K562 (cell line): ENCODE measurements around the gene ORMDL3. TPM values are rescaled to one million over a fixed set of nuclear protein-coding genes. Genes with fewer than 3 reads are reported as not detected.

ENCODE experiments used
- ATF2 ChIP-seq: sonication (generic); formaldehyde crosslinking; IDR thresholded peaks from 2 replicates; pipeline ENCODE4 v1.8.1; 2022; ENCODE audit warnings: missing genetic modification reagents
- BRD9 ChIP-seq: fragments of 450-650 bp; IDR thresholded peaks from 2 replicates; pipeline ENCODE4 v1.6.1; 2018; ENCODE audit warnings: low read depth; ENCODE audit not compliant: partially characterized antibody
- CTBP1 ChIP-seq: fragments of 450-650 bp; IDR thresholded peaks from 2 replicates; pipeline ENCODE4 v1.6.1; 2016; ENCODE audit warnings: borderline replicate concordance
- GABPA ChIP-seq: fragments of 200-800 bp; sonication (Bioruptor generic); conservative IDR thresholded peaks from 2 replicates; pipeline ENCODE4 v1.6.1; 2016; ENCODE audit warnings: low read depth, missing genetic modification characterization, missing compliant biosample characterization
- KDM4B ChIP-seq, 2 experiments: fragments of 450-650 bp in 1 of 2; sonication (generic) in 1 of 2; IDR thresholded peaks; 2 replicates each; pipeline ENCODE4 v1.6.1; 2016 to 2017; ENCODE audit warnings: borderline replicate concordance in 2 of 2, antibody characterized with exemption in 1 of 2, low read depth in 1 of 2, mild to moderate bottlenecking in 1 of 2
- KLF13 ChIP-seq: fragments of 450-650 bp; IDR thresholded peaks from 2 replicates; pipeline ENCODE4 v1.6.1; 2016; ENCODE audit warnings: missing genetic modification characterization, low read depth, mild to moderate bottlenecking, missing compliant biosample characterization, moderate library complexity, borderline replicate concordance
- MCM5 ChIP-seq: fragments of 450-650 bp; IDR thresholded peaks from 2 replicates; pipeline ENCODE4 v1.6.1; 2016; ENCODE audit warnings: low read depth
- MLLT1 ChIP-seq, 2 experiments: fragments of 450-650 bp; IDR thresholded peaks; 2 replicates each; pipeline ENCODE4 v1.6.1; 2016
- PHF21A ChIP-seq: fragments of 450-650 bp; IDR thresholded peaks from 2 replicates; pipeline ENCODE4 v1.6.1; 2017; ENCODE audit warnings: low read depth, borderline replicate concordance
- SRF ChIP-seq, 2 experiments: fragments of 250-450, 450-650 bp in 1 of 2; sonication (Bioruptor Pico) in 1 of 2; sonication (generic) in 1 of 2; formaldehyde crosslinking; IDR thresholded peaks; 2 replicates each; pipeline versions ENCODE4 v1.5.0 to v1.5.1; 2020 to 2022; ENCODE audit warnings: mild to moderate bottlenecking in 1 of 2, missing genetic modification reagents in 1 of 2
- TEAD1 ChIP-seq, 2 experiments: fragments of 450-650 bp in 1 of 2; sonication (generic) in 1 of 2; formaldehyde crosslinking; IDR thresholded peaks; 2 replicates each; pipeline versions ENCODE4 v1.4.0 to v1.8.0; 2020 to 2022; ENCODE audit warnings: mild to moderate bottlenecking in 2 of 2, missing genetic modification reagents in 1 of 2
- VEZF1 ChIP-seq: fragments of 200-800 bp; sonication (Bioruptor generic); IDR thresholded peaks from 2 replicates; pipeline ENCODE4 v1.6.1; 2017; ENCODE audit warnings: missing genetic modification characterization, missing compliant biosample characterization
- WHSC1 ChIP-seq: IDR thresholded peaks from one replicate; pipeline ENCODE4 v1.6.1; 2012; ENCODE audit warnings: low read length, control low read depth, inconsistent platforms
- ZKSCAN1 ChIP-seq: fragments of 150-350 bp; IDR thresholded peaks from 2 replicates; pipeline ENCODE4 v1.6.1; 2016; ENCODE audit warnings: low read depth, low read length
- ZNF12 ChIP-seq: sonication (generic); formaldehyde crosslinking; IDR thresholded peaks from 2 replicates; pipeline ENCODE4 v1.4.0; 2020; ENCODE audit warnings: mild to moderate bottlenecking, missing genetic modification reagents
- ZNF174 ChIP-seq: fragments of 250-450 bp; sonication (Bioruptor Pico); IDR thresholded peaks from 2 replicates; pipeline ENCODE4 v1.4.0; 2020; ENCODE audit warnings: mild to moderate bottlenecking
- ZNF512 ChIP-seq: IDR thresholded peaks from 2 replicates; pipeline ENCODE4 v1.6.1; 2016; ENCODE audit warnings: missing genetic modification characterization, missing compliant biosample characterization
- ZNF696 ChIP-seq: fragments of 250-450 bp; sonication (Bioruptor Pico); conservative IDR thresholded peaks from 2 replicates; pipeline ENCODE4 v1.4.0; 2020; ENCODE audit warnings: mild to moderate bottlenecking, moderate library complexity
- ZNF717 ChIP-seq: fragments of 250-450 bp; sonication (Bioruptor Pico); IDR thresholded peaks from 2 replicates; pipeline ENCODE4 v1.5.0; 2021
- ZSCAN32 ChIP-seq: fragments of 450-650 bp; formaldehyde crosslinking; IDR thresholded peaks from 2 replicates; pipeline ENCODE4 v1.4.0; 2020; ENCODE audit warnings: mild to moderate bottlenecking, moderate library complexity
- polyA plus RNA-seq, 8 experiments: library from polyadenylated mRNA; depleted of rRNA in 4 of 8; stranded (reverse) in 5 of 8; unstranded in 3 of 8; fragments of >200 nt; fragmentation: Nextera tagmentation in 2 of 8; fragmentation: Illumina TruSeq in 1 of 8; extraction: Ambion mirVana in 2 of 8; extraction: Trizol in 1 of 8; gene quantifications; 2 replicates each; pipeline versions ENCODE4 v1.2.1 to v1.2.3, GENCODE V29; 2011 to 2014; ENCODE audit warnings: inconsistent platforms in 1 of 8, missing spikeins in 1 of 8
- total RNA-seq, 7 experiments: library from RNA; depleted of rRNA in 6 of 7; stranded (reverse); fragments of >200 nt in 6 of 7; fragmentation: Illumina TruSeq in 2 of 7; extraction: Trizol in 2 of 7; gene quantifications; 2 replicates each; pipeline versions ENCODE4 v1.2.1 to v1.2.3, GENCODE V29; 2011 to 2021; ENCODE audit warnings: low replicate concordance in 1 of 7
- TF ChIP-seq, protein P1 (sequence below): fragments of 450-650 bp; formaldehyde crosslinking; IDR thresholded peaks from 2 replicates; pipeline ENCODE4 v1.4.0; 2022; ENCODE audit warnings: mild to moderate bottlenecking, moderate library complexity

ORMDL3 gene
- total and polyA plus RNA-seq, 9 of the 15 experiments (the other 6 are each of a cell fraction or from before 2014, with no cell fraction given): 2.7 to 57.4 (median 27.1) TPM

GRCh38 chr17:39927101-39927928, at the start of gene ORMDL3, which contains the start of gene LRRC3C (continued):
- TF ChIP-seq KLF13 (tag) (0 out of 2 replicates have a peak, but pooled peaks have one; percentile 19), BRD9 (no peak), ZNF696 (CRISPR knock-in tag) (no peak), ATF2 (CRISPR knock-in tag) (no peak), MCM5 (no peak), KDM4B (IDR thresholded peaks at IDR 0.05; ENCODE audit: borderline replicate concordance in 2 of 2, low read depth in 1 of 2) (no peak), ZNF12 (CRISPR knock-in tag) (no peak), MLLT1 (IDR thresholded peaks at IDR 0.05) (no peak), GABPA (tag) (peak; percentile 74), VEZF1 (CRISPR knock-in tag) (peak; percentile 82), ZSCAN32 (CRISPR knock-in tag) (no peak), SRF (CRISPR knock-in tag; IDR thresholded peaks at IDR 0.05) (peak in 1 of 2 experiments; percentile 56; a peak in 1 of 4 replicates), CTBP1 (no peak; the same call in 1 of the 2 replicates), TEAD1 (CRISPR knock-in tag; IDR thresholded peaks at IDR 0.05) (peak in 1 of 2 experiments; percentile 88; a peak in 2 of 4 replicates), ZNF512 (no peak), ZNF174 (CRISPR knock-in tag) (no peak), ZKSCAN1 (no peak), PHF21A (0 out of 2 replicates have a peak, but pooled peaks have one; percentile 36), WHSC1 (no peak), ZNF717 (CRISPR knock-in tag) (no peak)
- TF ChIP-seq, protein P1, sequence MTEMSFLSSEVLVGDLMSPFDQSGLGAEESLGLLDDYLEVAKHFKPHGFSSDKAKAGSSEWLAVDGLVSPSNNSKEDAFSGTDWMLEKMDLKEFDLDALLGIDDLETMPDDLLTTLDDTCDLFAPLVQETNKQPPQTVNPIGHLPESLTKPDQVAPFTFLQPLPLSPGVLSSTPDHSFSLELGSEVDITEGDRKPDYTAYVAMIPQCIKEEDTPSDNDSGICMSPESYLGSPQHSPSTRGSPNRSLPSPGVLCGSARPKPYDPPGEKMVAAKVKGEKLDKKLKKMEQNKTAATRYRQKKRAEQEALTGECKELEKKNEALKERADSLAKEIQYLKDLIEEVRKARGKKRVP (CRISPR knock-in tag): peak; percentile 57; the same call in 1 of the 2 replicates
